ENCODE data around the gene NOX3.
"Not testable (repeated sequence)": the region's sequence is repeated elsewhere in the genome, so short reads cannot be mapped to it uniquely, and the experiment has no call there.

Gene NOX3

DNA sequence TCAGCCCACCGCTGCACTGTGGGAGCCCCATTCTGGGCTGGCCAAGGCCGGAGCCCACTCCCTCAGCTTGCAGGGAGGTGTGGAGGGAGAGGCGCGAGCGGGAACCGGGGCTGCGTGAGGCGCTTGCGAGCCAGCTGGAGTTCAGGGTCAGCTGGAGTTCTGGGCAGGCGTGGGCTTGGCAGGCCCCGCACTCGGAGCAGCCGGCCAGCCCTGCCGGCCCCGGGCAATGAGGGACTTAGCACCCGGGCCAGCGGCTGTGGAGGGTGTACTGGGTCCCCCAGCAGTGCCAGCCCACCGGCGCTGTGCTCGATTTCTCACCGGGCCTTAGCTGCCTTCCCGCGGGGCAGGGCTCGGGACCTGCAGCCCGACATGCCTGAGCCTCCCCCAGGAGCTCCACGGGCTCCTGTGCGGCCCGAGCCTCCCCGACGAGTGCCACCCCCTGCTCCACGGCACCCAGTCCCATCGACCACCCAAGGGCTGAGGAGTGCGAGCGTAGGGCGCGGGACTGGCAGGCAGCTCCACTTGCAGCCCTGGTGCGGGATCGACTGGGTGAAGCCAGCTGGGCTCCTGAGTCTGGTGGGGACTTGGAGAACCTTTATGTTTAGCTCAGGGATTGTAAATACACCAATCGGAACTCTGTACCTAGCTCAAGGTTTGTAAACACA, 92.5 kb downstream of the NOX3 start:
- DNase-seq, result not testable (repeated sequence)

DNA sequence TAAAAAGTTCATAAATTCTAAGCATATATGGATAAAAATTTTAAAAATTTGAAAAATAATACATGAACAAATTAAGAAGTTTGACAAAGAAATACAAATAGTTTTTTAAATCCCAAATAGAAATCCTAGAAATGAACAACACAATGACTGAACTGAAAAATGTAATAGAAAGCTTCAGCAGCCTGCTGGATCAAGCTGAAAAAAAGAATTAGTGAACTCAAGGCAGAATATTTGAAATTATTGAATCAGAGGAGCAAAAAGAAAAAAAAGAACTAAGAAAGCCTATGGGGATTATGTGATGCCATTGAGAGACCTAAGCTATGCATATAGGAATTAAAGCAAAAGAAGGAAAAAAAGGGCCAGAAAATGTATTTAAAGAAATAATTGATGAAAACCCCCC, 101.5 kb downstream of the NOX3 start:
- DNase-seq, result no peak

DNA sequence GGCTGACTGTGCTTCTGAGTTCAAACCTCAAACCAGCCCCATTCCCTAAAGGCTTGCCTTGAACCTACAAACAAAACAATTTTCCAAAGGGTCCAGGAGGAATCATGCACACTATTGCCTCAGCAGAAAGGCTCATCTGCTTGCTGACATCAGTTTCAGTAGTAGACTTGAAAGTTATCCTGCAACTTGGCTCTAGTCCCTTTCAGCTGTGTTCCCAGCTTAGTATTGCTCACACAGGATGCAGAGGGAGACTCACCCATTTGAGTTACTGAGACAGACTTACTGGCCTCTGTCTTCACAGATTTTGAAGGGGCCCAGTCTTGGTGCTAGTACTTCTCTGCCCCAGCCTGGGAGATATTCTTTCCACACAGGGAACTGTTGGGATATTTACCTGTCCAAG, 102.8 kb downstream of the NOX3 start:
- no peak for DNase-seq

DNA sequence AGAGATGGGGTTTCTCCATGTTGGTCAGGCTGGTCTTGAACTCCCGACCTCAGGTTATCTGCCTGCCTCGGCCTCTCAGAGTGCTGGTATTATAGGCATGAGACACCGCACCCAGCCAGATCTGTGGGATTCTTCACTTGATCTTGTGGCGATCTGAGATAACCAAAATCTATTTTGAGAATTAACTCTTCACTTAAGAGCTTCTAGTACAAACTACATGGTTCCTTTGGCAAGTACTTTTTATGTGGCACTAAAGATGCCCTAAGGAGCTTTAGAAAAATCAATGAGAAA, 103.6 kb downstream of the NOX3 start:
- DNase-seq, result no peak

GRCh38 chr6:155351273-155352129, 104.1 kb downstream of the NOX3 start:
- DNase-seq, result no peak

GRCh38 chr6:155349956-155350355, 105.7 kb downstream of the NOX3 start:
- no peak for DNase-seq

DNA sequence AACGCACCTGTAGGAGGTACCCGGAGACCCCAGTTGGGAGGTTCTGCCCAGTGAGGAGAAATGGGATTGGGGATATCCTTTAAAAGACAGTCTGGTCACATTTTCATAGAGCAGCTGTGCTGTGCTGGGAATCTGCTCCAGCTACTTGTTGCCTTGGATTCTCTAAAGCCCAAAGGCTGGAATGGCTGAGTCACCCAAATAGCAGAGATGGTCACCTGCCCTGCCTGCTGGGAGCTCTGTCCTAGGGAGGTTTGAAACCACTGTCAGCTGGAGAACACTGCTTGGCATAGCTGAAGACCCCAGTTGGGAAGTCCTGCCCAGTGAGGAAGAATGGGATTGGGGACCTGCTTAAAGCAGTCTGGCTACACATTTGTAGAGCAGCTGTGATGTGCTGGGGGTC, 106.5 kb downstream of the NOX3 start:
- DNase-seq, result no peak

- DNase-seq, result no peak
Observed at GRCh38 chr6:155347800-155348199, 107.8 kb downstream of the NOX3 start.

DNA sequence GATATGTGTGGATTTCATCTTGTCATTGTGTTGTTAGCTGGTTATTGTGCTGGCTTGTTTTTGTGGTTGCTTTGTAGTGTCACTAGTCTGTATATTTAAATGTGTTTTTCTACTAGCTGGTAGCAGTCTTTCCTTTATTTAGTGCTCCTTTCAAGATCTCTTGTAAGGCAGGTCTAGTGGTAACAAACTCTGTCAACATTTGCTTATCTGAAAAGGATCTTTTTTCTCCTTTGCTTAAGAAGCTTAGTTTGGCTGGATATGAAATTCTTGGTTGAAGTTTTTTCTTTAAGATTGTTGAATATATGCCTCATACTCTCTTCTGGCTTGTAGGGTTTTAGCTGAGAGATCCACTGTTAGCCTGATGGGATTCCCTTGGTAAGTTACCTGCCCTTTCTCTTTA, 108.7 kb downstream of the NOX3 start:
- no peak for DNase-seq
